ENCODE results near the gene DGKD. TPM values are rescaled to one million over a fixed set of nuclear protein-coding genes. Genes with fewer than 3 reads are reported as not detected.

DGKD gene
- total RNA-seq, 4 donors from 2014 or later = 67.7 to 195 (median 125) TPM

DNA sequence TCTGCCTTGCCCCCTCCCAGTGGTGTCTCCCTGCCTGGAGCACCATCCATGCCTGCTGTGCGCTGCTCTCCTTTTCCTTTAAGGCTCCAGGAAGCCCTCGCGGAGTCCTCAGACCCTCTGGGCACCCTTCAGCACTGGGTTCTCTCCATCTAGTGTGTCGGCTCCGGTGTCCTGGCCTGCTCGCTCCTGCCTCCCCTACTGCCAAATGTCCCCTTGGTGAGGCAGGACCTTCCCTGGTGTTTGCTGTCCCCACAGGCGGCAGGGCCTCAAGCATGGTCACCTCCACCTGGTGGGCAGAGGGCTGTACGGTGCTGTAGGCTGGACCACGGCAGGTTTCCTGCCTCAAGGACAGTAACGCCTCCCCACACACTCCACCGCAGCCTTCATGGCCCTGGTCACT, 90.2 kb downstream of the DGKD start:
- no peak for TF ChIP-seq POLR2A (IDR thresholded peaks at IDR 0.05)
- TF ChIP-seq CTCF (IDR thresholded peaks at IDR 0.05) = no peak
- Histone ChIP-seq H3K27me3 (no peaks in the 10 kb centered on the region), H3K4me3 (no peak overlapping the region), H3K27ac (no peak overlapping the region), H3K36me3 (peaks cover 0 to 87% (median 0%) of the 10 kb centered on the region in 3 donors), H3K4me1 (no peaks in the 10 kb centered on the region), H3K9me3 (no peaks in the 10 kb centered on the region)
- DNase-seq = peak in 2 of 3 donors; percentile 40 to 42

- no peak overlapping the region for H3K4me3 ChIP-seq
- no peaks in the 10 kb centered on the region for H3K27me3 ChIP-seq
- H3K36me3 ChIP-seq = peaks cover 0 to 87% (median 0%) of the 10 kb centered on the region in 3 donors
- TF ChIP-seq CTCF (IDR thresholded peaks at IDR 0.05) = no peak
- TF ChIP-seq POLR2A (IDR thresholded peaks at IDR 0.05) = no peak
- no peak overlapping the region for H3K27ac ChIP-seq
- H3K9me3 ChIP-seq = no peaks in the 10 kb centered on the region
- peak in 2 of 3 donors; percentile 16 to 42 for DNase-seq
- H3K4me1 ChIP-seq = no peaks in the 10 kb centered on the region
Measured at GRCh38 chr2:233445152-233445830, 91.0 kb downstream of the DGKD start.

GRCh38 chr2:233446121-233446520, 91.8 kb downstream of the DGKD start:
- TF ChIP-seq CTCF (IDR thresholded peaks at IDR 0.05) (no peak), POLR2A (IDR thresholded peaks at IDR 0.05) (no peak)
- Histone ChIP-seq H3K4me1 (no peaks in the 10 kb centered on the region), H3K9me3 (no peaks in the 10 kb centered on the region), H3K36me3 (peaks cover 0 to 89% (median 0%) of the 10 kb centered on the region in 3 donors), H3K27ac (no peak overlapping the region), H3K27me3 (no peaks in the 10 kb centered on the region), H3K4me3 (no peak overlapping the region)
- DNase-seq = peak in 1 of 3 donors; percentile 36

- DNase-seq = peak in 2 of 3 donors; percentile 37 to 41
- TF ChIP-seq POLR2A (IDR thresholded peaks at IDR 0.05) = no peak
- TF ChIP-seq CTCF (IDR thresholded peaks at IDR 0.05) = no peak
- Histone ChIP-seq H3K27ac (no peak overlapping the region), H3K9me3 (no peaks in the 10 kb centered on the region), H3K27me3 (no peaks in the 10 kb centered on the region), H3K36me3 (peaks cover 0 to 92% (median 0%) of the 10 kb centered on the region in 3 donors), H3K4me1 (no peaks in the 10 kb centered on the region), H3K4me3 (no peak overlapping the region)
Measured at GRCh38 chr2:233446606-233447305, 92.5 kb downstream of the DGKD start.

GRCh38 chr2:233447506-233448219, 93.4 kb downstream of the DGKD start:
- Histone ChIP-seq H3K4me1 (no peaks in the 10 kb centered on the region), H3K36me3 (peaks cover 0 to 92% (median 0%) of the 10 kb centered on the region in 3 donors), H3K9me3 (no peaks in the 10 kb centered on the region), H3K27me3 (no peaks in the 10 kb centered on the region), H3K4me3 (no peak overlapping the region), H3K27ac (no peak overlapping the region)
- peak in 2 of 3 donors; percentile 35 to 42 for DNase-seq
- TF ChIP-seq POLR2A (IDR thresholded peaks at IDR 0.05) (no peak), CTCF (IDR thresholded peaks at IDR 0.05) (no peak)

Data from Peyer's patch (tissue), 4 donors.